ENCODE results near the gene PIP4K2A. TPM values are rescaled to one million over a fixed set of nuclear protein-coding genes. Genes with fewer than 3 reads are reported as not detected.

The PIP4K2A gene
- total RNA-seq, 1 donor from 2014 or later, result 34.9 TPM

- Histone ChIP-seq H3K4me3 (no peak overlapping the region), H3K9me3 (no peaks in the 10 kb centered on the region), H3K4me1 (peaks cover 0 to 5% of the 10 kb centered on the region in 2 donors), H3K27me3 (no peaks in the 10 kb centered on the region), H3K27ac (no peak overlapping the region), H3K36me3 (peaks cover 9 to 38% of the 10 kb centered on the region in 2 donors)
- intact Hi-C loops (cut with DNase I), result no loop called here
- DNase-seq (ENCODE audit: low spot score in 2 of 2), result no peak
- TF ChIP-seq CTCF (IDR thresholded peaks at IDR 0.05), result no peak
Measured at GRCh38 chr10:22603581-22603980, 110.8 kb downstream of the PIP4K2A start.

GRCh38 chr10:22601618-22602017 lies 112.8 kb downstream of the PIP4K2A start:
- no peak overlapping the region for H3K4me3 ChIP-seq
- no peak overlapping the region for H3K27ac ChIP-seq
- no peaks in the 10 kb centered on the region for H3K27me3 ChIP-seq
- no peak for TF ChIP-seq CTCF (IDR thresholded peaks at IDR 0.05)
- H3K4me1 ChIP-seq, result peaks cover 0 to 9% of the 10 kb centered on the region in 2 donors
- peaks cover 0 to 18% of the 10 kb centered on the region in 2 donors for H3K36me3 ChIP-seq
- H3K9me3 ChIP-seq, result no peaks in the 10 kb centered on the region
- intact Hi-C loops (cut with DNase I), result no loop called here
- DNase-seq (ENCODE audit: low spot score in 2 of 2), result no peak

- H3K27me3 ChIP-seq, result no peaks in the 10 kb centered on the region
- no peaks in the 10 kb centered on the region for H3K9me3 ChIP-seq
- no peak overlapping the region for H3K4me3 ChIP-seq
- no peak for TF ChIP-seq CTCF (IDR thresholded peaks at IDR 0.05)
- H3K36me3 ChIP-seq, result peaks cover 0 to 15% of the 10 kb centered on the region in 2 donors
- DNase-seq (ENCODE audit: low spot score in 2 of 2), result no peak
- H3K27ac ChIP-seq, result peak overlapping the region in 1 of 2 donors; percentile 15
- intact Hi-C loops (cut with DNase I), result no loop called here
- H3K4me1 ChIP-seq, result peaks cover 0 to 9% of the 10 kb centered on the region in 2 donors
Measured at GRCh38 chr10:22599636-22600228, 114.6 kb downstream of the PIP4K2A start.

GRCh38 chr10:22599048-22599561 lies 115.3 kb downstream of the PIP4K2A start:
- peaks cover 0 to 15% of the 10 kb centered on the region in 2 donors for H3K36me3 ChIP-seq
- intact Hi-C loops (cut with DNase I), result no loop called here
- no peak for TF ChIP-seq CTCF (IDR thresholded peaks at IDR 0.05)
- H3K9me3 ChIP-seq, result no peaks in the 10 kb centered on the region
- H3K4me3 ChIP-seq, result no peak overlapping the region
- DNase-seq (ENCODE audit: low spot score in 2 of 2), result no peak
- H3K4me1 ChIP-seq, result peaks cover 0 to 9% of the 10 kb centered on the region in 2 donors
- peak overlapping the region in 1 of 2 donors; percentile 15 for H3K27ac ChIP-seq
- no peaks in the 10 kb centered on the region for H3K27me3 ChIP-seq

- TF ChIP-seq CTCF (IDR thresholded peaks at IDR 0.05), result no peak
- no peak overlapping the region for H3K4me3 ChIP-seq
- peaks cover 0 to 9% of the 10 kb centered on the region in 2 donors for H3K4me1 ChIP-seq
- no peaks in the 10 kb centered on the region for H3K27me3 ChIP-seq
- H3K27ac ChIP-seq, result no peak overlapping the region
- no peak for DNase-seq (ENCODE audit: low spot score in 2 of 2)
- intact Hi-C loops (cut with DNase I), result no loop called here
- peaks cover 0 to 15% of the 10 kb centered on the region in 2 donors for H3K36me3 ChIP-seq
- H3K9me3 ChIP-seq, result no peaks in the 10 kb centered on the region
Measured at GRCh38 chr10:22598478-22598877, 115.9 kb downstream of the PIP4K2A start.
